HG03460 (cell line): Measurements from ENCODE around the gene SCN4A.
"Not testable (repeated sequence)": the region's sequence is repeated elsewhere in the genome, so short reads cannot be mapped to it uniquely, and the experiment has no call there.

ENCODE experiments used
- ATAC-seq: cut with Tn5 transposase; IDR thresholded peaks from one replicate; pipeline ENCODE4 v1.9.1; 2021; ENCODE audit not compliant: unreplicated experiment

SCN4A gene

DNA sequence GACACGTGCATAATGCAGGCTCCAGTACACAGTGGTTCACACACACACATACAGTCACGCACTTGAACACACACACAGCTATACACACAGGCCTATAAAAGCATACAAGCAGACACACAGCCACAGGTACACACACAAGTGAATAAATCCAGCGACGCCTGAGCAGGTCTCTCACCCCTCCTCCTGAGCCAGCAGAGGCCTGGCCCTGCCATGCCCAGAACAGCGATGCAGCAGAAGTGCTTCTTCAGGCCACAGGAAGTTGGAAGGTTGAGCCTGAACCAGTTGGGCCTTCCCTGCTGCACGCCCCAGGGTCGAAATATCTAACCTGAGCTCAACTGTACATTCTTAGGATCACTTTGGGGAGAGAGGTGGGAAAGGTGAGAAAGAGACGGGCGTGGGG lies 33.3 kb downstream of the SCN4A start:
- ATAC-seq = no peak

DNA sequence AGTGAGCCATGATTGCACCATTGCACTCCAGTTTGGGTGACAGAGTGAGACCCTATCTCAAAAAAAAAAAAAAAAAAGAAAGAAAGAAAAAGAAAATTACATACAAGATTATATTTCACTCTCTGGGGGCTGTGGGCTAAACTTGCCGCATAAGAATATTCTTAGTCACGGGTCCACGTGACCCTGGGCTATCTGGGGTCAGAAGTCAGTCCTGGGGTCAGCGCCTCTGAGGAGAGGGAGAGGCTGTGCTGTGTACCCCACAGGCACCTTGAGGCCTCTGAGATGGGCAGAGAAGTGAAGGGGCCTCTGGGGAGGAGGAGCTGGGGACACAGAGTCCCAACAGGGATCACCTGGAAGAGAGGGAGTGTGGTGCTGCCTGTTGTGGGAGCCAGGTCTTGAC lies 34.8 kb downstream of the SCN4A start:
- ATAC-seq = no peak

DNA sequence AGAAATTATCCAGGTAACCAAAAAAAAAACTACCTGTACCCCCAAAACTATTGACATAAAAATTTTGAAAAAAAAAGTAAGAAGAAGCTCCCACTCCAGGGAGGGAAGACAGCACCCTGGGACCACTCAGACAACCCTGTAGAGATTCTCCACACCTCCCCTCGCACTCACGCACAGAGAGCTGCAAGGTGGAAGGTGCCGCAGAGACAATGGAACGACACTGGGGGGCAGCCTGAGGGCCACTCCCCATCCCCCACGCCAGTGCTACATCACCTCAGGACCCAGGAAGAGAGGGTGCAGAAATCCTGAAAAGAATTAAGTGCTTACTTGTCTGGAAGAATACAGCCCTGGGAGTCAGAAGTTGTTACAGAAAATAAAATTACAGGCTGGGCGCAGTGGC lies 35.4 kb downstream of the SCN4A start:
- ATAC-seq = no peak

DNA sequence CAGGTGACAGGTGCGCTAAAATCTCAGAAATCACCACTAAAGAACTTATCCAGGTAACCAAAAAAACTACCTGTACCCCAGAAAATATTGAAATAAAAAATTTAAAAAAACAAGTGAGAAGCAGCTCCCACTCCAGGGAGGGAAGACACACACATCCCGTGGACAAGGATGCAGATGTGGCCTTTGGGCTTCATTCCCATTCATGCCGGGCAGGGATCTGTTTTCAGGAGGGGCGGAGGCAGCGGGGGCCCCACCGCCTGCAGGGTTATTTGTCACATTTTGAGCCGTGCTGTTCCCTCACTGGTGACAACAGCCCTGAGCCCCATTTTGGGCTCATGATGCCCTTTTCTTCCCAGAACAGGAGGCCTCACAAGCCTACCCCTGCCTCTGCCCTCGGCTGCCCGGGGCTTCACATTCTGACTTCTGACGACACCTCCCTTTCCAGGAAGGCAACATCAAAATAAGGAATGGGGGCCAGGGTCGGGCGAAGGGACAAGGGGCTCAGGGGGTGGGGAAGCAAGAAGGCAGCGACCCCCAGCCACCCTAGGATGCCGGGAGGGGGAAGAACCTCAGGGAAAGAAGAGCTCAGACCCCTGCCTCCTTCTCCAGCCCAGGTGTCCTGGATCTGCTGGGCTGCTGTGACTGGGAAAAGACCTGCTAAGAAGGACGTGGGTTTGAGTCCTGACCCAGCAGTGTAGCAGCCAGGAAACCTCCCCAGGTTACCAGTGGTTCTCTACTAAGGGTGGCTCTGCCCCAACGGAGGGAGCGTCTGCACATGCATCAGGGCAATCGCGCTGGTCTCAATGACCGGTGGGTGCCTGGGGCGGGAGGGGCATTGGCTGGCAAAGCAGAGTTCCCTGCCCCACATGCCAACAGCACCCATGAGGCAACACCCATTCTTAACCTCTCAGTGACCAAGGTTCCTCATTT lies 38.3 kb downstream of the SCN4A start:
- no peak for ATAC-seq

DNA sequence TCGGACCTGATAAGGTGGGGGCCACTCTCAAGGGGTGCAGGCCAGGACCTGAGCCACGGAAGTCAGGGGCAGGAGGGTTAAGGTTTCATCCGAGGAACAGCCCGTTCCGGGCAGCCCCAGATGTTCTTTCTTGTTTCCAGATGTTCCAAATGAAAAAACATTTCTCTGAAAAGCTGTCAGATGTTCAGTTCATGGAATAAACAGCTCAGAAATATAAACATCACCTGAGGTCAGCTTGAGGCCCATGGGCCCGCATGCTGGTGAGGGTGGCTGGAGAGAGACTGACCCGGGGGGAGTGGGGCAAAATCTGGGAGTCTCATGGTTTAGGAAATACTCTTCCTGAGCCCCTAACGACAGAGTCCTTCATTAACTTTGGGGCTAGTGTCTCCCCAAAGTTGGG lies 39.1 kb downstream of the SCN4A start:
- ATAC-seq = no peak

DNA sequence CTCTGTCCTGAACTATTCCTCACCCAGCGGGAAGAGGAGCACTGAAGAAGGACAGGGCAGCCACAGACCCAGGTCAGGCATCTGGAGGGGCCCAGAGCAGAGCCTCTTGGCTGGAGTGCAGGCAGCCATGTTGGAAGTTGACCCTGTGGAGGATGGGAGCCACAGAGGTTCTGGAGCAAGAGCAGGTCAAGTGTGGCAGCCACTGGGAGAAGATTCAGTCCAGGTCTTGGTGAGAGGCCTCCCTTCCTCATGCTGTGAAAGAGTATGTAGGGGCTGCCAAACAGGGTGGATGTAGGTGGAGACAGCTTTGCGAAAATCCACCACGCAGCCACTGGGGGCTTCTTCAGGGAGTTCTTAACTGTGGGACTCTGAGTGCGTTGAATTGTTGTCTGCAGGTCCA lies 40.0 kb downstream of the SCN4A start:
- ATAC-seq = peak; percentile 11

DNA sequence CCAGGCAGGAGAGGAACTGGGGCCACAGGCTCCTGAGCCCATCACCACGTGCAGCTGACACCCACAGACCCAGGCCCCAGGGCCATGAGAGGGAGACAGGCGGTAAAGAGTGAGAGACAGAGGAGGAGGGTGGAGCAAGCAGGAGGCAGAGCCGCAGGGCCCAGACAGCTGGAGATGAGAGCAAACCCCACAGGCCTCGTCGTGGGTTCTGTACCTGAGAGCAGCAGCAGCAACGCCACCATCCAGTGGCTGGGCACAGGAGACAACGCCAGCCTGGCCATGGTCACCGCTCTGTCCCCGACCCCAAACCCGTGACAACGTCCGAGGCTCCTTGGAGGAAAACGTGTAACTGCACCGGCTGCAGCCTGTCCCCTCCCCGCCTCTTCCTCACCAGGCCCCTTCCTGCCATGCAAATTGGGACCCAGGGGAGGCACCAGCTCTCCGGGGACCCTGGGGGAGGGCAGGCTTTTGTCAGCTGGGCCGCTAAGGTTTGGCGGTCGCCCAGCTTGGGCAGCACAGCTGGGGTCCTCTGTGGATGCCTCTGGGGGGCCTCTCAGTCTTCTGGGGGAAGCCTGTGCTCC lies 40.6 kb downstream of the SCN4A start, which contains the start of gene CD79B:
Gene CD79B (minus strand): TSS at position 351 of the 581 bp plus-strand sequence. CDS start 70 bp downstream, at position 281.
- peak; percentile 82 for ATAC-seq

DNA sequence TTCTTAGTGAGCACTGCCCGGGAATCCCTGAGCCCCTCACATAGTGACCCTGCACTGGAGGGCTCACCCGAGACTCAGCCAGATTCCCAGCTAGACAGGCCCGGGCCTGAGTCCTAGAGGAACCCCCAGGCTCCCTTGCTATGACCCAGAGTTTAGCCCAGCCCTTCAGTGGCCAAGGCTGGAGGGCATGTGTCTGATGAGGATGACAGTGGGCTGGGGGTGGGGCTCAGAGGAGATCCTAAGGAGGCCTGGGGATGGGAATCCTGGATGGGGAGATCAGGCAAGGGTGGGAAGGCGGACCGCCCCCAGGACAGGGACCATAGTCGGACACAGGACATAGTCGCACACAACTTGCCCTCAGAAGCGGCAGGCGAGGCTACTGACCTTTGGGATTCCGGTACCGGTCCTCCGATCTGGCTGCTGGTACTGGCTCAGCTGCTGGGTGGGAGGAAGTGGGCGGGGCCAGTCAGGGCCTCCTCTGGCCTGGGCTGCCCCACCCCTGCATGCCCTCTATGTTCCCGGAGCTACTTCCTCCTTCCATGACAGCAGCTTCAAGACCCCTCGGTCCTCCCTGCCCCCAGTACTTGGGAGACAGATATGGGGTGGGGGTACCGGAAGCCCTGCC lies 41.7 kb downstream of the SCN4A start:
- peak; percentile 41 for ATAC-seq

DNA sequence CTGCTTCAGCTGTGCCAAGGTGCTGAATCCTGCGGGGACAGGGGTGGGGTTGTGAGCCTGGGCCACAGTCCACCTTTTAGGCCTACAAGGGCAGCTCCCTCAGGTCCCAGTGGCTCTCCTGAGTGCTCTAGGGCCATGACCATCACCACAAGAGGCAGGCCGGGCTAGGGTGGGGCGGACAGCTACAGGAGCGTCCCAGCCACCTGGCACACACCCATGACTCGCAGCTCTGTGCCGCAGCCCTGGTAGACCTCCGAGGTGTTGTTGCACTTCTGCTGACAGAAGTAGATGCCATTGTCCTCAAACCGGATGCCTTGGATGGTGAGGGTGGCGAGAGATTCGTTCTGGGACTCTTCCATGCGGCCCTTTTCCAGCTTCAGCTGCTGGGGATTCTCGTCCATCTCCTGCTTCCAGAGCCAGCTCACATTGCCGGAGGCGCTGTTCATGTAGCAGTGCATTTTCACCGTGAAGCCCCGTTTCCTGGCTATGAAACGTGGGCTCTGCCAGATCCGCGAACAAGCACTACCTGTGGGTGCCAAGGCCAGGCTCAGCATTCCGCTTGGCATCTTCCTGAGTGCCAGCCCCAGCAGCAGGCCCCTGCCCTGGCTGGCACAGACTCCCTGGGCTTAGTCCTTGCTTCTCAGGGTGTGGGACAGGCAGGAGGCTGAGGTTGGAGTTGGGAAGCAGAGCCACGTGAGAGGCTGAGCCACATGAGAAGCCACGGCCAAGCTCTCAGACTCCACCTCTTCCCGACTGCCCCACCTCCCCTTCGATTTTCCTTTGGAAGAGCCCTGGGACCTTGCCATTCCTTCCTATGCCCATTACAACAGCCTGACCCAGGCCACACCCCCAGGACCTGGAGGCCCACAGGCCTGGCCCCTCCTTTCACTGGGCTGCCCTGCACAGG lies 42.6 kb downstream of the SCN4A start:
- ATAC-seq = no peak

DNA sequence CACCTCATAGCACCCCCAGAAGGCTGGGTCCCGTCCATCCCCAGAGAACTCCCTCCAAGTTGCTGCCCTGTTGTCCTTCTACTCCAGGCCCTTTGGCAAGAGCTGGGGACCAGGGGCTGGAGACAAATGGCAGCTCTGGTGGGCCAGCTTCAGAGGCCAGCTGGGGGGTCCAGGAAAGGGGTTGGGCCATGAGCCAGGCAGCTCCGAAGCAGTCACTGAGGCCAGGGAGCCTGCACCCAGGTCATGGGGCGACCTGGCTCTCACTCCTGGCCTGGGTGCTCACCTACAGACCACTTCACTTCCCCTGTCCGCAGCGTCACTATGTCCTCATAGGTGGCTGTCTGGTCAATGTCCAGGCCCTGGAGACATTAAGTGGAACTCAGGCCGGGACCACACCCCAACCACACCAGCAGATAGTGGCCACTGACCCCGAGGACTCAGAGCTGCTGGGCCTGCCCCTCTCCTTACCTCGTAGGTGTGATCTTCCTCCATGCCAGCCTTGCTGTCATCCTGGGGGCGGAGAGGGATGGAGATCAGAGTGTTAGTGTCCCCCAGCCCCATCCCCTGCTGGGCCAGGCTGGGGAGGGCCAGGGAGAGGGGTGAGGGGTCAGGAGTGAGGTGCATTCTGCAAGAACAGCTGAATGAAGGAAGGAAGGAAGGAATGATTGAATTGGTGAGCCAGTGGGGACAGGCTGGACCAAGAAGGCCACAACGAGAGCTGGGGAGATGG lies 43.6 kb downstream of the SCN4A start:
- ATAC-seq = no peak

DNA sequence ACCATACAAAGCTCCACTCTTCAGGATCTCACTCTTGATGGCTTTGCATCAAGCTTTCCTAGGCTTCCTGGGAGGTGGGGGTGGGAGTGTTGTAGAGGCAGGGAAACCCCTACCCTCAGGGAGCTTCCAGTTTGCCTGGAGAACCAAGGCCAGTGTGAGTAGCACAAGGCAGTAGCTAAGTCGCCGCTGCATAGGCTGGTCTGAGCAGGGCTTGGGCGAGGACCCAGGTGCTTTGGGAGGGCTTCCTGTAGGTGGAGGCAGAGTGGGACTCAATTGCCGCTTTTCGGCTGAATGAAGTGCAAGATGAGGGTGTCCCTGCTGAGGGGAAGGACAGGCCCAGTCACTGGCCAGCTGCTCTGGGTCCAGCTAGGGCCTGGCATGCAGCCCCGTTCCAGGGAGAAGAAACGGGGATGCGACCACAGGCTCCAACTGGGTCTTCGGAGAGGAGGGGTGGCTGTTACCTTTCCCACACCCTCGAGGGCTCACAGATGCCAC lies 44.5 kb downstream of the SCN4A start:
- no peak for ATAC-seq

DNA sequence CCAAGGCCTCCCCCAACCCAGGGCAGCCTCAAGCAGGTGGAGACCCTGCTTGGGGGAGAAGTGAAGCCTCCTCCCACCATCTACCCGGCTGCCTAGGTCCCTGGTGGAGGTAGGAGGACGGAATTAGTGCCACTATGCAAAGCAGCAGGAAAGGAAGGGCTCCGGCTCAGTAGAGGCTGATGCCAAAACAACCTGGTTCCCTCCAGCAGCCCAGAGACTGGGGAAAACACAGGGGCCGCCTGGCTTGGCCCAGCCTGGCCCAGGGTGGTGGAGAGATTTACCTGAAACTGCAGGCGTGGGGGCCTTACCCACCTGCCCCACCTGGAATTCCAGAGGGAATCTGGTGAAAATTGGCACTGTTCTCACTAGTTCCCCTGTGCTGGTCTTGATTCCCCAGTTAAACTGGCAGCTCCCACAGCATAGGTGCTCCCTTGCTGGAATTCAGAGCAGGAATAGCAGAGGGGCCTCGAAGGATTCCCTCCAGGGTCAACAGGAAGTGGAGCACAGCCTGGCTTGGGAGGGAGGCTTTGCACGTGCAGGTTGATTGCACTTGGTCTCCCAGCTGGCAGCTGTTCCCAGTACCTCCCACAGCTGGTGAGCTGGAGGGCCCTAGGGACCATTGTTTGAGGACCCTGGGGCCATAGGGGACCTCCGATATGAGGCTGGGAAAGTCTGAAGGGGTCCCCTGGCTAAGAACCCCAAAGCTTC lies 45.1 kb downstream of the SCN4A start:
- ATAC-seq = no peak

DNA sequence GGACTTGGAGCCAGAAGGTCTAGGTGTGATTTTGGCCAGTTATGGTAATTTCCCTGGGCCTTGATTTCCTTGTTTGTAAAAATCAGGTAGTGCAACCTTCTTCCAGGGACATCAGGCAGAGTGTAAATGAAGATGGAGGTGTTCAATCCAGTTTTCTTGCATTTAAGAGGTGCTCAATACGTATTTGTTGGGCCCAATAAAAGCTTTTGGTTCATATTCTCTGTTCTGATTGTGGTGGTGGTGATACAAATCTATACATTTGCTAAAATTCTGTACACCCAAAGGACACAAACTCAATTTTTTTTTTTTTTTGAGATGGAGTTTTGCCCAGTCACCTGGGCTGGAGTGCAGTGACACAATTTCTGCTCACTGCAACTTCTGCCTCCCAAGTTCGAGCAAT lies 46.6 kb downstream of the SCN4A start:
- no peak for ATAC-seq

DNA sequence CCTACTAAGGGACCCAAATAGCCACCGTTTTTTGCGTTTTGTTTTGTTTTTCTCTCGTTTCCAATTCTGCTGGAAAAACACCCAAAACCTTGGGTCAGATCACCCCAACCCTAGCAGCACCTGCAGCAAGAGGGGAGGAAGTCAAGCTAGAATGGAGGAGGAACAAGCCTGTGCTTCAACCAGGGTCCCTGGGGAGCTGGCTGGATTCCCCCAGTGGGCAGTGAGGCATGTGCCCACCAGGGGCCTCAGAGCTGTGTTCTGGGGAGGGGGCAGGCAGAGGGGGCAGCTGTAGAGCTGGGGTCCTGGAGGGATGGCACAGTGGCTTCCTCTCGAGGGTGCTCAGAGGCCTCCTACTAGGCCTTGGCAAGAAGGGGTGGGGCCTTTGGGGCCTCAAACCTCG lies 47.1 kb downstream of the SCN4A start:
- ATAC-seq = no peak

DNA sequence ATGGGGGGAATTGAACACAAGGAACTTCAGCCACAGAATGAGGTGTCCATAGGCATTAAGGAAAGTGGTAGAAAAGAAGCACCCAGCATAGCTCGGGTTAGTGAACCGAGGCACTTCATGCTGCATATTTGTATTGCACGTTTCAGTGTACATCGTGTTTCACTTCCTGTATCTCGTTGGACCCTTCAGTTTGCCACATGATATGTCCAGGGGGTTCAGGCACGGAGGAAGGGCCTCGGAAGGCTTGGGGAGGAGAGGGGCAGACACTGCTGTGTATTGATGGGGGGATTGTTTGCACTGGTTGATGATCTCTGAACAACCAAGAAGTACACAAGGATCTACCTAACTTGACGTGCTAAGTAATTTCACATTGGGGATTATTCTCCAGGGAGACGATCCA lies 50.3 kb downstream of the SCN4A start:
- ATAC-seq = peak; percentile 37

DNA sequence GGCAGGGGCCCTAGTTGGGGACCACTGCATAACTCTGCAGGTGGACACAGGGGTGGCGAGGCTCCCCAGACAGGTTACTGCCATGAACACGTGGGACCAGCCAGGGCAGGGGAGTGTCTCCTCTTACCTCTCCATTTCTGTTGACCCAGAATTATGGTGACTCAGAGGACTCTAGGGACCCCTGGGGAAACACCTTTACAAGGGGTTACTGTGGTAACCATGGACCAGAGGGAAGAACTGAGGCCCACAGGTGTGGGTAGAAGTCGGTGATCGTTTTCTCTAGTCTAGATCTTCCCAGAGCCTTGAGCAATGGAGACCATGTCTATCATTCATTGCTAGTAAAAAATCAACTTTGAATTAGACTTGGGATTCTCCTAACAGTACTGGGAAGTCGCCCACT lies 51.9 kb downstream of the SCN4A start:
- not testable (repeated sequence) for ATAC-seq

DNA sequence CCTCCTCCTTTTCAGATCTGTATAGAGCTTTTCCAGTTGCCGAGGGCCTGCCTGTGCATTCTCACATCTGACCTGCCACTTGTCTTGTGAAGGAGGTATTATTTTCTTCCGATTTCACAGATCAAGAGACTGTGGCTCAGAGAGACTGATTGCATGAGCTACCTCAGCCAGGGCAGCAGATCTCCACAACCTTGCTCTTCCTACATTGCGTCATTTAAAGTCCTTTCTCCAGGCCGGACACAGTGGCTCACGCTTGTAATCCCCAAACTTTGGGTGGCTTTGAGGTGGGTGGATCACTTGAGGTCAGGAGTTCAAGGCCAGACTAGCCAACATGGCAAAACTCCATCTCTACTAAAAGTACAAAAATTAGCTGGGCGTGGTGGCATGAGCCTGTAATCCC lies 52.7 kb downstream of the SCN4A start:
- ATAC-seq = not testable (repeated sequence)

DNA sequence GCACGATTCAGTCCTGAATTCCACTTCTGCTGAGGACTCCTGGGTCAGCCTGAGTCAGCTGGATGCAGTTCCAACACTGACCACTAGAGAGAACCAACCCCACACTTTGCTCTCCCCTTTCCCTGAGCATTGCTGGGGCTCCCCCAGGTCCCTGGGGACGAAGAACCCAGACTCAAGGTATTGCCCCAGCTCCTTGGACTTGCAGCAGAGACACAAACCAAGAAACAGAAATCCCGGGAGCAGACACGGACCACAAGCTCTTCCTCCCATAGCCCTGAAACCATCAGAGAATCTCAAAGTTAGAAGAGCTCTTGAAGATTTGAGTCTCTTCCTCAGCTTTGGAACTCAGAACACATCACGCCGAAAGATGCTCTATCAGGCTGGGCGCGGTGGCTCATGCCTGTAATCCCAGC lies 53.4 kb downstream of the SCN4A start:
- ATAC-seq = peak; percentile 45

DNA sequence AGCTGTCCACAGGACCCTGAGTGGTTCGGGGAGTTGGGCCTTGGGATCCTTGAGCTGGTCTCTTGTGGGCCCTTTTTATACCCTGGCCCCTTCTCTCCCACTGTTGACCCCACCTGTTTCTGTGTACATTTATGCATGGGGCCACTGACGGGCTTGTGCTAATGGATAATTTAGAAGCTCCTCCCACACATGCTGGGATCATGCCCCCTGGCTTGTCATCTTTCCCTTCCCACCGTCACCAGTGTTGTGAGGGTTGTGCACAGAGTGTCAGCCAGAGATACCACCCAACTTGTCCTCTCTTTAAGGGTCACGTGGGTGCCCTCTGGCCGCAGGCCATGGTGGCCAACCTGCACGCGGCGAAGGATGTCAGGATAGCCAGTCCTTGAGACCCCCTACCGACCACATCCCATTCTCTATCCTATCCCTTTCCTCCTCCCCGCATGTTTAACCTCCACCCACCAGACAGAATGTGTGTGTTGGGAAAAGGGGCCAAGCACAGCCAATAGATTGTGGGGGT lies 53.9 kb downstream of the SCN4A start, which contains the start of gene GH1:
Gene GH1 (minus strand): TSS at position 51 of the 517 bp plus-strand sequence. CDS start 63 bp downstream, outside the sequence.
- ATAC-seq = not testable (repeated sequence)
